ENCODE results near the gene HMGN4.

DNA sequence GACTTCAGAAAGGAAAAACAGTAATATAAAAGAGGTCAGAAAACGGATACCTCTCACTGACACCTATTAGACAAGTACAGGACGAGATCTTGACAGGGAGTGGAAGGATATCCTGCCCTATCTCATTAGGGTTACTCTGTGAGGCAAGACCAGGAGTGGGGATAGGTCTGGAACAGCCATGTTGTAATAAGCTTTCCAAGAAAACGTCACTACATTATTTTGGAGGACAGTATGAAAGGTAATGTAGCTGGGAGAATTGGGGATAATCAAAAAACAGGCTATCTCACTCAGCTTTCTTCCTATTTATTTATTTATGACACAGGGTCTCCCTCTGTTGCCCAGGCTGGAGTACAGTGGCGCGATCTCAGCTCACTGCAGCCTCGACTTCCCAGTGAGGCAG is 25.3 kb downstream of the HMGN4 start:
- TF ChIP-seq ZNF282 (CRISPR knock-in tag; IDR thresholded peaks at IDR 0.05) (no peak), TAF1 (IDR thresholded peaks at IDR 0.05; ENCODE audit: control insufficient read depth, extremely low read depth, insufficient read depth, low read length, severe bottlenecking) (no peak), TBP (optimal IDR thresholded peaks at IDR 0.05; ENCODE audit: low read depth, low read length) (no peak), SAP30 (IDR thresholded peaks at IDR 0.05; ENCODE audit: borderline replicate concordance, insufficient read depth, low read depth, low read length, poor library complexity, severe bottlenecking) (no peak), KAT2B (IDR thresholded peaks at IDR 0.05; ENCODE audit: low read depth, low read length) (no peak)
- TF ChIP-seq, protein P1, sequence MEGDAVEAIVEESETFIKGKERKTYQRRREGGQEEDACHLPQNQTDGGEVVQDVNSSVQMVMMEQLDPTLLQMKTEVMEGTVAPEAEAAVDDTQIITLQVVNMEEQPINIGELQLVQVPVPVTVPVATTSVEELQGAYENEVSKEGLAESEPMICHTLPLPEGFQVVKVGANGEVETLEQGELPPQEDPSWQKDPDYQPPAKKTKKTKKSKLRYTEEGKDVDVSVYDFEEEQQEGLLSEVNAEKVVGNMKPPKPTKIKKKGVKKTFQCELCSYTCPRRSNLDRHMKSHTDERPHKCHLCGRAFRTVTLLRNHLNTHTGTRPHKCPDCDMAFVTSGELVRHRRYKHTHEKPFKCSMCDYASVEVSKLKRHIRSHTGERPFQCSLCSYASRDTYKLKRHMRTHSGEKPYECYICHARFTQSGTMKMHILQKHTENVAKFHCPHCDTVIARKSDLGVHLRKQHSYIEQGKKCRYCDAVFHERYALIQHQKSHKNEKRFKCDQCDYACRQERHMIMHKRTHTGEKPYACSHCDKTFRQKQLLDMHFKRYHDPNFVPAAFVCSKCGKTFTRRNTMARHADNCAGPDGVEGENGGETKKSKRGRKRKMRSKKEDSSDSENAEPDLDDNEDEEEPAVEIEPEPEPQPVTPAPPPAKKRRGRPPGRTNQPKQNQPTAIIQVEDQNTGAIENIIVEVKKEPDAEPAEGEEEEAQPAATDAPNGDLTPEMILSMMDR (IDR thresholded peaks at IDR 0.05 in 2 of 3, conservative IDR thresholded peaks at IDR 0.05 in 1 of 3; ENCODE audit: insufficient read depth in 2 of 3, low read depth in 1 of 3, low read length in 3 of 3) = no peak

Measured in K562 (cell line).